Neural cell (in vitro differentiated cells): Measurements from ENCODE around the gene STX10. TPM values are rescaled to one million over a fixed set of nuclear protein-coding genes. Genes with fewer than 3 reads are reported as not detected.

ENCODE experiments used
- H2AFZ ChIP-seq: fragments of 200-600, 300-800 bp; sonication (generic), shearing (Covaris generic); 2 replicates; pipeline ENCODE4 v1.6.0; 2014; ENCODE audit warnings: low read depth, mild to moderate bottlenecking, antibody characterized with exemption, low read length, moderate library complexity
- H3F3A ChIP-seq: fragments of 200-600 bp; shearing (Covaris generic); 2 replicates; pipeline ENCODE4 v1.6.1; 2016; ENCODE audit warnings: mild to moderate bottlenecking, moderate library complexity, mixed read lengths, antibody characterized with exemption, low read length; ENCODE audit not compliant: insufficient read depth, poor library complexity, severe bottlenecking
- H3K27ac ChIP-seq: fragments of 200-600, 300-800 bp; sonication (generic), shearing (Covaris generic); 2 replicates; pipeline ENCODE4 v1.5.1; 2014; ENCODE audit warnings: mild to moderate bottlenecking, low read length, moderate library complexity
- H3K27me3 ChIP-seq: fragments of 300-800, 200-600 bp; sonication (generic), shearing (Covaris generic); 2 replicates; pipeline ENCODE4 v1.6.0; 2014; ENCODE audit warnings: mild to moderate bottlenecking, low read depth, low read length, moderate library complexity; ENCODE audit not compliant: insufficient read depth
- H3K36me3 ChIP-seq: fragments of 300-800, 200-600 bp; sonication (generic), shearing (Covaris generic); 2 replicates; pipeline ENCODE4 v1.5.1; 2014; ENCODE audit warnings: mild to moderate bottlenecking, antibody characterized with exemption, low read length, moderate library complexity; ENCODE audit not compliant: insufficient read depth
- H3K4me2 ChIP-seq: fragments of 300-800, 200-600 bp; sonication (generic), shearing (Covaris generic); 2 replicates; pipeline ENCODE4 v1.6.0; 2014; ENCODE audit warnings: mild to moderate bottlenecking, low read length
- H3K4me3 ChIP-seq: fragments of 300-800, 200-600 bp; sonication (generic), shearing (Covaris generic); 2 replicates; pipeline ENCODE4 v1.5.1; 2014; ENCODE audit warnings: mild to moderate bottlenecking, low read length, moderate library complexity
- H3K79me2 ChIP-seq: fragments of 200-600 bp; shearing (Covaris generic); replicated peaks from 2 replicates; pipeline ENCODE4 v1.6.0; 2014; ENCODE audit warnings: mild to moderate bottlenecking, low read length, moderate library complexity; ENCODE audit not compliant: insufficient read depth
- H3K9ac ChIP-seq: fragments of 300-800, 200-600 bp; sonication (generic), shearing (Covaris generic); 2 replicates; pipeline ENCODE4 v1.6.1; 2016; ENCODE audit warnings: mild to moderate bottlenecking, low read length, mixed read lengths
- H3K9me2 ChIP-seq: fragments of 200-600 bp; shearing (Covaris generic); 2 replicates; pipeline ENCODE4 v1.6.1; 2016; ENCODE audit warnings: mild to moderate bottlenecking, low read length, mixed read lengths; ENCODE audit not compliant: insufficient read depth
- H3K9me3 ChIP-seq: fragments of 200-600, 300-800 bp; sonication (generic), shearing (Covaris generic); 2 replicates; pipeline ENCODE4 v1.6.1; 2016; ENCODE audit warnings: mild to moderate bottlenecking, mixed run types, low read length, moderate library complexity, mixed read lengths
- H4K20me1 ChIP-seq: fragments of 200-600 bp; shearing (Covaris generic); 2 replicates; pipeline ENCODE4 v1.6.1; 2016; ENCODE audit warnings: mild to moderate bottlenecking, mixed run types; ENCODE audit not compliant: insufficient read depth
- CTCF ChIP-seq: fragments of 450-650 bp; IDR thresholded peaks from 2 replicates; pipeline ENCODE4 v1.5.1; 2014; ENCODE audit warnings: antibody characterized with exemption, mild to moderate bottlenecking, moderate library complexity; ENCODE audit not compliant: poor library complexity, severe bottlenecking
- EP300 ChIP-seq: fragments of 450-650 bp; conservative IDR thresholded peaks from 2 replicates; pipeline ENCODE4 v1.6.1; 2014; ENCODE audit warnings: antibody characterized with exemption, mild to moderate bottlenecking, moderate library complexity; ENCODE audit not compliant: poor library complexity, severe bottlenecking
- EZH2 ChIP-seq: fragments of 200-600, 300-800 bp; shearing (Covaris generic), sonication (generic); IDR thresholded peaks from 2 replicates; pipeline ENCODE4 v1.6.1; 2014; ENCODE audit warnings: antibody characterized with exemption, low read length, borderline replicate concordance, mild to moderate bottlenecking; ENCODE audit not compliant: insufficient read depth, poor library complexity, severe bottlenecking
- POLR2AphosphoS5 ChIP-seq: IDR thresholded peaks from 2 replicates; pipeline ENCODE4 v1.6.1; 2012
- RAD21 ChIP-seq: fragments of 450-650 bp; conservative IDR thresholded peaks from 2 replicates; pipeline ENCODE4 v1.6.1; 2014; ENCODE audit warnings: antibody characterized with exemption, mild to moderate bottlenecking, moderate library complexity
- REST ChIP-seq: IDR thresholded peaks from 2 replicates; pipeline ENCODE4 v1.6.1; 2012; ENCODE audit warnings: borderline replicate concordance
- SMC3 ChIP-seq: fragments of 450-650 bp; conservative IDR thresholded peaks from 2 replicates; pipeline ENCODE4 v1.6.1; 2014; ENCODE audit warnings: antibody characterized with exemption, mild to moderate bottlenecking, moderate library complexity; ENCODE audit not compliant: poor library complexity
- TAF1 ChIP-seq: IDR thresholded peaks from 2 replicates; pipeline ENCODE4 v1.6.1; 2012; ENCODE audit warnings: low read depth
- polyA plus RNA-seq: library from polyadenylated mRNA; depleted of rRNA; stranded (reverse); fragments of >200 nt; gene quantifications from 2 replicates; pipeline ENCODE4 v1.2.3, GENCODE V29; 2014

The STX10 gene
- polyA plus RNA-seq, 1 donor from 2014 or later: 157 TPM

GRCh38 chr19:13097463-13098258 lies 52.5 kb downstream of the STX10 start:
- no peaks in the 10 kb centered on the region for H3K36me3 ChIP-seq
- no peaks in the 10 kb centered on the region for H3K79me2 ChIP-seq
- no peak overlapping the region for H3K4me3 ChIP-seq
- H3K27me3 ChIP-seq: peaks cover 85% of the 10 kb centered on the region
- no peak overlapping the region for H2AFZ ChIP-seq
- no peaks in the 10 kb centered on the region for H4K20me1 ChIP-seq
- no peak overlapping the region for H3K9ac ChIP-seq
- TF ChIP-seq SMC3: no peak
- TF ChIP-seq TAF1: no peak
- no peak for TF ChIP-seq CTCF
- no peak for TF ChIP-seq REST
- peak; percentile 62 for TF ChIP-seq EZH2
- TF ChIP-seq RAD21: no peak
- TF ChIP-seq EP300: no peak
- no peaks in the 10 kb centered on the region for H3K9me2 ChIP-seq
- no peaks in the 10 kb centered on the region for H3F3A ChIP-seq
- H3K4me2 ChIP-seq: no peak overlapping the region
- no peak overlapping the region for H3K27ac ChIP-seq
- H3K9me3 ChIP-seq: no peaks in the 10 kb centered on the region

GRCh38 chr19:13097033-13097462 lies 53.1 kb downstream of the STX10 start:
- Histone ChIP-seq H3K9me2 (no peaks in the 10 kb centered on the region), H3K4me2 (no peak overlapping the region), H3K27ac (no peak overlapping the region), H3K9me3 (no peaks in the 10 kb centered on the region), H3K9ac (no peak overlapping the region), H2AFZ (no peak overlapping the region), H4K20me1 (no peaks in the 10 kb centered on the region), H3K36me3 (no peaks in the 10 kb centered on the region), H3K79me2 (no peaks in the 10 kb centered on the region), H3K4me3 (no peak overlapping the region), H3F3A (no peaks in the 10 kb centered on the region), H3K27me3 (peaks cover 79% of the 10 kb centered on the region)
- TF ChIP-seq REST (no peak), POLR2AphosphoS5 (peak; percentile 76)
